Right cardiac atrium (tissue), 5 donors: Measurements from ENCODE around the gene VANGL1. TPM values are rescaled to one million over a fixed set of nuclear protein-coding genes. Genes with fewer than 3 reads are reported as not detected.

Source experiments
- ATAC-seq, 2 donors: fragments of 200-7000 bp; cut with Tn5 transposase; one replicate each; pipeline versions ENCODE4 v1.8.0 to v1.9.1; 2020; ENCODE audit warnings: moderate library complexity in 2 of 2, mild to moderate bottlenecking in 1 of 2
- DNase-seq, 3 donors: peaks; one replicate each; pipeline ENCODE4 v3.0.0-alpha.2; 2020
- H3K27ac ChIP-seq: one replicate; pipeline ENCODE4 v1.5.1; 2013; ENCODE audit warnings: mild to moderate bottlenecking, low read length, control low read depth, moderate library complexity
- H3K27me3 ChIP-seq: one replicate; pipeline ENCODE4 v1.6.1; 2013; ENCODE audit not compliant: control insufficient read depth, insufficient read depth
- H3K4me1 ChIP-seq: one replicate; pipeline ENCODE4 v1.6.1; 2013; ENCODE audit warnings: low read length; ENCODE audit not compliant: control insufficient read depth, insufficient read depth
- H3K4me3 ChIP-seq: one replicate; pipeline ENCODE4 v1.5.1; 2013; ENCODE audit warnings: low read length, control low read depth
- H3K9me3 ChIP-seq: one replicate; pipeline ENCODE4 v1.6.1; 2013; ENCODE audit warnings: low read length; ENCODE audit not compliant: control insufficient read depth
- WGBS: extraction: QIAGEN DNeasy Blood & Tissue Kit; methylation state at CpG from one replicate; pipeline ENCODE4 v1.1.7; 2013; 5-methylcytosine and 5-hydroxymethylcytosine counted together
- intact Hi-C, 4 donors: fragments of 100-400 bp; cut with DNase I; formaldehyde crosslinking; loops; one replicate each; pipeline versions ENCODE4 v1.11.0 to v1.14.0; 2022 to 2023
- polyA plus RNA-seq: library from polyadenylated mRNA; stranded (reverse); fragments of 200-250 nt; gene quantifications from one replicate; pipeline ENCODE4 v1.2.3, GENCODE V29; 2013
- total RNA-seq, 4 donors: library from RNA; stranded (reverse); fragmentation: NEBNext Ultra II Directional; extraction: Animal tissue kit (Norgen Biotek cat#: 25700); gene quantifications; one replicate each; pipeline ENCODE4 v1.2.1, GENCODE V29; 2021
- donor health status: healthy with polysubstance abuse.
- donor health status: DM: no; HTN: yes; CAD: no.
- donor health status: DM: no; HTN: no; CAD: no.
- donor health status: DM: no; HTN: yes; CAD: no; lungs with severe emphysema.
- donor health status: DM: yes; HTN: yes; CAD: no.

The VANGL1 gene
- total and polyA plus RNA-seq, 5 donors = 2.2 to 7.5 (median 6.3) TPM

GRCh38 chr1:115643666-115644065 is 1.9 kb downstream of the VANGL1 start:
- intact Hi-C loops = loop anchor here in 1 of 4 donors (10.0 kb wide), 1 partner anchor 61 kb away; no protein-coding TSS in a partner anchor
- no peak for ATAC-seq
- Histone ChIP-seq H3K27ac (no peak overlapping the region), H3K4me1 (peaks cover 12% of the 10 kb centered on the region), H3K9me3 (peaks cover 4% of the 10 kb centered on the region), H3K27me3 (no peaks in the 10 kb centered on the region), H3K4me3 (no peak overlapping the region)
- WGBS = 67% methylated on average over 1 of the region's 1 CpG
- DNase-seq = no peak

DNA sequence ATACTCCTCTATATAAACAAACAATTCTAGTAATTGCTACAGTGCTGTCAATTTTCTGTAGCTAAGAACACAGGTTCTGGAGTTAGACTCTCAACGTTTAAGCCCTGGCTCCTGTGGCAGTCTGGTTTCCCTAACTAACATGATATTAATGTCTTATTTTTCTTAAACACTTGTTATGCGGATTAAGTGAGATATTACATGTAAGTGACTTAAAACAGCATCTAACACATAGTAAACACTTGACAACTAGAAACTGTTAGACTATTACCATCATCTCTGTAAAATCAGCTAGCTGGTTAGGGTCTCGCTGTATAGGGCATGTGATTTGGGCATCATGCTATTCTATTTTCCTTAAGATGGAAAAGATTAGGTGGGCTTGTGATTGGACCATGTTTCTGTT is 2.3 kb downstream of the VANGL1 start:
- Histone ChIP-seq H3K9me3 (no peaks in the 10 kb centered on the region), H3K27me3 (no peaks in the 10 kb centered on the region), H3K4me3 (no peak overlapping the region), H3K4me1 (peaks cover 14% of the 10 kb centered on the region), H3K27ac (no peak overlapping the region)
- ATAC-seq (no peak), DNase-seq (no peak)
- intact Hi-C loops = loop anchor here in 1 of 4 donors (10.0 kb wide), 1 partner anchor 61 kb away; no protein-coding TSS in a partner anchor
- 89% methylated on average over 3 of the region's 3 CpGs for WGBS

DNA sequence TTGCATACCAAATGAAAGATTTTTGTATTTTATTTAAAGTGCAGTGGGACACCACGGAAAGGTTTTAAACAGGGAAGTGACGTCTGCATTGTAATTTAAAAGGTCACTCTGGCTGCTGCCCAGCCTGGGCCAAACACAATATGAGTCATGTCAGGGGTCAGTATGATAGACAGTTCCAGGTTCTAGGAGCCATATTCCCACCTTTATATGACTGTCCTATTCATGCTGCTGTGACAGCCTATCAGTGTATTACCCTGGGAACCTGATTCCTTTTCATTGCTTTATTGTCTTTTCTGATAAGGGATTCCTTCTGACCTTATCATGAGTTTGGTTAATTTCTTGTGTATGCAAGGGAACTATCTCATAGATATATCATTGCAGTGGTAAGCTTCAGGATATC is 5.3 kb downstream of the VANGL1 start:
- peaks cover 19% of the 10 kb centered on the region for H3K4me1 ChIP-seq
- DNase-seq (no peak), ATAC-seq (peak in 1 of 2 donors; percentile 87)
- H3K27ac ChIP-seq = no peak overlapping the region
- WGBS = 55% methylated on average over 2 of the region's 2 CpGs
- intact Hi-C loops = loop anchor here in 1 of 4 donors (10.0 kb wide), 1 partner anchor 58 kb away; no protein-coding TSS in a partner anchor
- no peaks in the 10 kb centered on the region for H3K9me3 ChIP-seq
- no peak overlapping the region for H3K4me3 ChIP-seq
- no peaks in the 10 kb centered on the region for H3K27me3 ChIP-seq

DNA sequence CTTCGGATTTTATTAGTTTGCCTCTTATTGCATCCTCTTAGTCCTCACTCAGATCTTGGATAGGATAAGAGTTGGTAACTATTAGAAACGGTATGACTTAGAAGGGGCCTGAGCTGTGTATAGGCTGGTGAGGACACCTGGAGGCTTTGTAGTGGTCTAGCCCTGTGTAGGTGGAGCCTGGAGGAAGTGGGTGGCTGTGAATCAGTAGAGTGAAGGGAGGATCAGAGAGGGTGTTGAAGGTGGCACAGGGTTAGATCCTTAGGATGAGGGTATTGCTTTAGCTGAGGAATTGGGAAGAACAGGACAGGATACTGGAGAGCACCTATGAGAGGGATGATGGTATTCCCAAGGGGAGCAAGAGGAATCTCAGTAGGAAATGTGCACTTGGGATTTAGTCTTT is 5.7 kb downstream of the VANGL1 start:
- peaks cover 19% of the 10 kb centered on the region for H3K4me1 ChIP-seq
- no peak overlapping the region for H3K4me3 ChIP-seq
- intact Hi-C loops = loop anchor here in 1 of 4 donors (10.0 kb wide), 1 partner anchor 57 kb away; no protein-coding TSS in a partner anchor
- WGBS = 64% methylated on average over 2 of the region's 2 CpGs
- DNase-seq (no peak), ATAC-seq (peak in 1 of 2 donors; percentile 17)
- no peak overlapping the region for H3K27ac ChIP-seq
- H3K27me3 ChIP-seq = no peaks in the 10 kb centered on the region
- no peaks in the 10 kb centered on the region for H3K9me3 ChIP-seq

GRCh38 chr1:115647919-115648650 is 6.3 kb downstream of the VANGL1 start:
- no peak for DNase-seq
- ATAC-seq = peak in 1 of 2 donors; percentile 30
- no peaks in the 10 kb centered on the region for H3K9me3 ChIP-seq
- H3K27me3 ChIP-seq = no peaks in the 10 kb centered on the region
- 68% methylated on average over 3 of the region's 3 CpGs for WGBS
- H3K4me3 ChIP-seq = no peak overlapping the region
- peaks cover 19% of the 10 kb centered on the region for H3K4me1 ChIP-seq
- intact Hi-C loops = loop anchor here in 1 of 4 donors (10.0 kb wide), 1 partner anchor 57 kb away; no protein-coding TSS in a partner anchor
- H3K27ac ChIP-seq = no peak overlapping the region

GRCh38 chr1:115648717-115649691 is 7.2 kb downstream of the VANGL1 start:
- ATAC-seq = peak in 1 of 2 donors; percentile 66
- intact Hi-C loops = loop anchor here in 1 of 4 donors (10.0 kb wide), 1 partner anchor 56 kb away; no protein-coding TSS in a partner anchor
- Histone ChIP-seq H3K27ac (no peak overlapping the region), H3K4me1 (peaks cover 22% of the 10 kb centered on the region), H3K4me3 (no peak overlapping the region), H3K27me3 (no peaks in the 10 kb centered on the region), H3K9me3 (no peaks in the 10 kb centered on the region)
- no peak for DNase-seq
- WGBS = 72% methylated on average over 13 of the region's 13 CpGs

DNA sequence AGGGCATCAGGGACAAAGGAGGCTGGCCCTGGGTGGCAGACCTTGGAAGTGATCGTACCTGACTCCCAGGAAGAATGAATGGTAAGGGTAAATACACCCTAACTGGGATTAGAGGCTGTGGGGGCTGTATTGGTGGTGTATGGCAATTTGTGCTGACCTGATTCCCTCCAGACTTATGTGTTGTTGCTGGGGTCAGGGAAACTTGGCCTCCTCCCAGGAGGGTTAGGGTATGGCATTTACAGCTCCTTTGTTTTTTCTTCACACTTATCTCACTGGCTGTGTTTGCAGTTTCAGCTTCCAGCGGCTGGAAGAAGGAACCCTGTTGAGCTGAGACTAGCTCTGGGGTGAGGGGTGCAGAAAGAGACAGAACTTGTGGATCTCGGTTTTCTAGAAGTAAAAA is 8.2 kb downstream of the VANGL1 start:
- H3K9me3 ChIP-seq = no peaks in the 10 kb centered on the region
- WGBS = 41% methylated on average over 3 of the region's 3 CpGs
- H3K4me1 ChIP-seq = peaks cover 25% of the 10 kb centered on the region
- DNase-seq (no peak), ATAC-seq (no peak)
- no peak overlapping the region for H3K27ac ChIP-seq
- H3K27me3 ChIP-seq = no peaks in the 10 kb centered on the region
- H3K4me3 ChIP-seq = no peak overlapping the region
- intact Hi-C loops = loop anchor here in 1 of 4 donors (10.0 kb wide), 1 partner anchor 55 kb away; no protein-coding TSS in a partner anchor

- Histone ChIP-seq H3K27ac (no peak overlapping the region), H3K4me3 (no peak overlapping the region), H3K4me1 (peaks cover 33% of the 10 kb centered on the region), H3K27me3 (no peaks in the 10 kb centered on the region), H3K9me3 (no peaks in the 10 kb centered on the region)
- 77% methylated on average over 3 of the region's 3 CpGs for WGBS
- intact Hi-C loops = no loop called here
- ATAC-seq (no peak), DNase-seq (no peak)
Measured at GRCh38 chr1:115650961-115651360, 9.2 kb downstream of the VANGL1 start.

- intact Hi-C loops = no loop called here
- WGBS = 97% methylated on average over 8 of the region's 8 CpGs
Measured at GRCh38 chr1:115651391-115651790, 9.6 kb downstream of the VANGL1 start.

GRCh38 chr1:115652236-115652788 is 10.5 kb downstream of the VANGL1 start:
- Histone ChIP-seq H3K9me3 (no peaks in the 10 kb centered on the region), H3K27ac (no peak overlapping the region), H3K4me3 (no peak overlapping the region), H3K27me3 (no peaks in the 10 kb centered on the region), H3K4me1 (peaks cover 43% of the 10 kb centered on the region)
- DNase-seq (no peak), ATAC-seq (no peak)
- intact Hi-C loops = no loop called here
- 90% methylated on average over 2 of the region's 2 CpGs for WGBS

More at GRCh38 chr1:115651391-115651790, 9.6 kb downstream of the VANGL1 start:
- ATAC-seq (no peak), DNase-seq (no peak)
- peaks cover 38% of the 10 kb centered on the region for H3K4me1 ChIP-seq
- H3K27me3 ChIP-seq = no peaks in the 10 kb centered on the region
- no peak overlapping the region for H3K27ac ChIP-seq
- H3K9me3 ChIP-seq = no peaks in the 10 kb centered on the region
- H3K4me3 ChIP-seq = no peak overlapping the region
